ENCODE data around the gene CARD11.

Gene CARD11

DNA sequence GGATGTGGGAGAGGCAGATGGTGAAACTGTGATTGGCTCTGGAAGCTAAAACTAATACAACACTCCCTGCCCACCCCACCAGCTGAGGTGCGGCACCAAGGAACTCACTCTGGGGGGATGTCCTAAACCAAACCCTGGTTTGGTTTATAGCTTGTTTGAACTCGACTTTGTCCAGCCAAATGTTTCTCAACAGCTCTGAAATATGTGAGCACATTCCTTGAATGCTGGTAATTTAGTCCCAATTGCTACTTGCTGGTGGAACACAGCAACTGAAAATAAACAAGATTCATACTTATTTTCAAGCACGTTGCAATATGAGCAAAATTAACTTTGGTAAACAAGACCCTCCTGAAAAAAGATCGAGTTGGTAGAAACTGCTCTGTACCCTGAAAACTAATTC, 39.7 kb upstream of the CARD11 start:
- TF ChIP-seq, protein P1, sequence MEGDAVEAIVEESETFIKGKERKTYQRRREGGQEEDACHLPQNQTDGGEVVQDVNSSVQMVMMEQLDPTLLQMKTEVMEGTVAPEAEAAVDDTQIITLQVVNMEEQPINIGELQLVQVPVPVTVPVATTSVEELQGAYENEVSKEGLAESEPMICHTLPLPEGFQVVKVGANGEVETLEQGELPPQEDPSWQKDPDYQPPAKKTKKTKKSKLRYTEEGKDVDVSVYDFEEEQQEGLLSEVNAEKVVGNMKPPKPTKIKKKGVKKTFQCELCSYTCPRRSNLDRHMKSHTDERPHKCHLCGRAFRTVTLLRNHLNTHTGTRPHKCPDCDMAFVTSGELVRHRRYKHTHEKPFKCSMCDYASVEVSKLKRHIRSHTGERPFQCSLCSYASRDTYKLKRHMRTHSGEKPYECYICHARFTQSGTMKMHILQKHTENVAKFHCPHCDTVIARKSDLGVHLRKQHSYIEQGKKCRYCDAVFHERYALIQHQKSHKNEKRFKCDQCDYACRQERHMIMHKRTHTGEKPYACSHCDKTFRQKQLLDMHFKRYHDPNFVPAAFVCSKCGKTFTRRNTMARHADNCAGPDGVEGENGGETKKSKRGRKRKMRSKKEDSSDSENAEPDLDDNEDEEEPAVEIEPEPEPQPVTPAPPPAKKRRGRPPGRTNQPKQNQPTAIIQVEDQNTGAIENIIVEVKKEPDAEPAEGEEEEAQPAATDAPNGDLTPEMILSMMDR (IDR thresholded peaks at IDR 0.05), result no peak
- Histone ChIP-seq H3K36me3 (no peaks in the 10 kb centered on the region), H3K4me1 (peaks cover 0 to 30% (median 9%) of the 10 kb centered on the region in 4 donors), H3K27ac (peak overlapping the region in 1 of 2 donors; percentile 27), H3K9me3 (peaks cover 0 to 8% (median 0%) of the 10 kb centered on the region in 3 donors), H3K27me3 (no peaks in the 10 kb centered on the region), H3K4me3 (no peak overlapping the region)
- DNase-seq, result no peak
- intact Hi-C loops (cut with DNase I; ENCODE audit: low total_unique reads), result no loop called here

DNA sequence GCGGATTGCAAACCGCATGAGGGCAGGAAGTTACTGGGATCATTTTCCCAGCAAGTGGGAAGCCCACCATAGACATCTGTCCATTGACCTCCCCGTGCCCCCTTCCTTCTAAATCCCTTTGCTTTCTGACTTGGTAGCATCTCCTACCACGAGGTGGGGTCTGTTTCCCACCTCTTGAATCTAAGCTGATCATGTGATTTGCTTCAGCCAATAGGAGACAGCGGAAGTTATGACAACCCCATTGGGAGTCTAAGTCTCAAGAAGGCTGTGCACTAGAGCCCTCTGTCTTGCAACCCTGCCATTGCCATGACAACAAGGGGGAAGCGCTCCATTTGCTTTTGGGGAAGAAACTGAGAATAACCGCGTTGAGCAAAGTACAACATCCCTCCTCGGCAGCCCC, 39.2 kb upstream of the CARD11 start:
- Histone ChIP-seq H3K36me3 (no peaks in the 10 kb centered on the region), H3K27ac (peak overlapping the region in 1 of 2 donors; percentile 27), H3K27me3 (no peaks in the 10 kb centered on the region), H3K4me3 (no peak overlapping the region), H3K4me1 (peaks cover 0 to 27% (median 9%) of the 10 kb centered on the region in 4 donors), H3K9me3 (peaks cover 0 to 8% (median 0%) of the 10 kb centered on the region in 3 donors)
- intact Hi-C loops (cut with DNase I; ENCODE audit: low total_unique reads), result no loop called here
- DNase-seq, result no peak
- TF ChIP-seq, protein P1 (IDR thresholded peaks at IDR 0.05), result no peak

DNA sequence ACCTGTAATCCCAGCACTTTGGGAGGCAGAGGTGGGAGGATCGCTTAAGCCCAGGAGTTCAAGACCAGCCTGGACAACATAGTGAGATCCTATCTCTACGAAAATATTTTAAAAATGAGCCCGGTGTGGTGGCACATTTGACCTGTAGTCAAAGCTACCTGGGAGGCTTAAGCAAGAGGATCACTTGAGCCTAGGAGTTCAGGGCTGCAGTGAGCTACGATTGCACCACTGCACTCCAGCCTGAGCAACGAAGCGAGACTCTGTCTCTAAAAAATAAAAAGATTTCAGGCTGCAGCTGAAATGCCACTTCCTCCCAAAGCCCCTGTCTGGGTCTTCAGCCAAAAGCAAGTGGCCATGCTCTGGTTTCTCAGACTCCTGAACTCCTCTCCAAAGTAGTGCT, 38.7 kb upstream of the CARD11 start:
- intact Hi-C loops (cut with DNase I; ENCODE audit: low total_unique reads), result no loop called here
- Histone ChIP-seq H3K36me3 (no peaks in the 10 kb centered on the region), H3K4me3 (no peak overlapping the region), H3K27ac (no peak overlapping the region), H3K4me1 (peaks cover 0 to 22% (median 8%) of the 10 kb centered on the region in 4 donors), H3K27me3 (no peaks in the 10 kb centered on the region), H3K9me3 (peaks cover 0 to 8% (median 0%) of the 10 kb centered on the region in 3 donors)
- DNase-seq, result no peak
- TF ChIP-seq, protein P1 (IDR thresholded peaks at IDR 0.05), result no peak

DNA sequence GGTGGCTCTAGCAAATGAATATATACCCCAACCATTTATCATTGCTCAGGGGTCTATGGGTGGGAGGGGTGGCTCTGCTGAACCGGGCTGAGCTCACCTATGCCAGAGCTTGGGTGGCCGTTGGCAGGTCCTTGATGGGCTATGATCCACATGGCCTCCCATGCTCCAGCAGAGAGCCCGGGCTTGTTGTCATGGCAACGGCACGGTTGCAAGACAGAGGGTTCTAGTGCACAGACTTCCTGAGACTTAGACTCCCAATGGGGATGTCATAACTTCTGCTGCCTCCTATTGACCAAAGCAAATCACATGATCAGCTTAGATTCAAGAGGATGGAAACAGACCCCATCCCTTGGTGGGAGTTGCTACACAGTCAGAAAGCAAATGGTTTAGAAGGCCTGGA, 36.4 kb upstream of the CARD11 start:
- Histone ChIP-seq H3K9me3 (peaks cover 0 to 17% (median 0%) of the 10 kb centered on the region in 3 donors), H3K4me1 (peaks cover 0 to 16% (median 5%) of the 10 kb centered on the region in 4 donors), H3K27ac (no peak overlapping the region), H3K36me3 (no peaks in the 10 kb centered on the region), H3K27me3 (no peaks in the 10 kb centered on the region), H3K4me3 (no peak overlapping the region)
- intact Hi-C loops (cut with DNase I; ENCODE audit: low total_unique reads), result no loop called here
- TF ChIP-seq, protein P1 (IDR thresholded peaks at IDR 0.05), result no peak
- DNase-seq, result no peak

DNA sequence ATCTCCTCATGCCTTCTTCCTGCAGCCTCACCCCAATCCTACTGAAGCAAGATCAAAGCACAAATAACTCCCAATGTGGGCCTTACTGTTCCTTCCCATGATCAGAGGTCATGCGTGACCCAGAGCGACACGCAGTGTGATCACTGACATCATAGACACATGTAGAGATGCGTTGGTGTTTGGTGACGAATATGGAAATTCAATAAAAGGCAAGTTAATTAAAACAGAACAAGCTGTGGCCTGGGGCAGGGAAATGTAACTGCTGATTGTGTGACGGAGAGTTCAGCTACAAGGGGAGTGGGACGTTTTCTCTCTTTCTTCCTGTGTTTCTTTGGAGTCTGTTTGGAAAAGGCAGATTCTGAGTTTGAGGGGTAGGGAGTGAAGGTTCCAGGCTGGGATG, 34.8 kb upstream of the CARD11 start:
- Histone ChIP-seq H3K4me1 (peaks cover 0 to 10% (median 4%) of the 10 kb centered on the region in 4 donors), H3K27ac (no peak overlapping the region), H3K36me3 (no peaks in the 10 kb centered on the region), H3K27me3 (no peaks in the 10 kb centered on the region), H3K4me3 (no peak overlapping the region), H3K9me3 (peaks cover 0 to 17% (median 0%) of the 10 kb centered on the region in 3 donors)
- intact Hi-C loops (cut with DNase I; ENCODE audit: low total_unique reads), result no loop called here
- DNase-seq, result no peak
- TF ChIP-seq, protein P1 (IDR thresholded peaks at IDR 0.05), result no peak

DNA sequence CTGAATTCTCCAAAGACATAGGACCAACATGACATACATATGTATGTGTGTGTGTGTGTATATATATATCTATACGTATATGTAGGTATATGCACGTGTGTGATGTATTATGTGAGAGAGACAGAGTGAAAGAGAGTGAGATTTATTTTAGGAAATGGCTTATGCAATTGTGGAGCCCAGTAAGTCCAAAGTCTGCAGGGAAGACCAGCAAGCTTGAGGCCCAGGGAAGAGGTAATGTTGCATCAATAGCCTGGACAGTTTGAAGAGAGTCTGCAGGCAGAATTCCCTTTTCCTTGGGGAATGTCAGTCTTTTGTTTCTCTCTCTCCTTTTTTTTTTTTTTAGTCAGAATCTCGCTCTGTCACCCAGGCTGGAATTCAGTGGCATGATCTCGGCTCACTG, 33.0 kb upstream of the CARD11 start:
- intact Hi-C loops (cut with DNase I; ENCODE audit: low total_unique reads), result no loop called here
- DNase-seq, result no peak
- TF ChIP-seq, protein P1 (IDR thresholded peaks at IDR 0.05), result no peak
- no peak overlapping the region for H3K27ac ChIP-seq
- H3K4me3 ChIP-seq, result no peak overlapping the region
- H3K9me3 ChIP-seq, result peaks cover 0 to 17% (median 0%) of the 10 kb centered on the region in 3 donors
- H3K4me1 ChIP-seq, result no peaks in the 10 kb centered on the region
- no peaks in the 10 kb centered on the region for H3K36me3 ChIP-seq
- H3K27me3 ChIP-seq, result no peaks in the 10 kb centered on the region
